ENCODE data around the gene CD59. TPM values are rescaled to one million over a fixed set of nuclear protein-coding genes. Genes with fewer than 3 reads are reported as not detected.

CD59 gene
- total RNA-seq, result 877 and 897 TPM in 2 replicates

DNA sequence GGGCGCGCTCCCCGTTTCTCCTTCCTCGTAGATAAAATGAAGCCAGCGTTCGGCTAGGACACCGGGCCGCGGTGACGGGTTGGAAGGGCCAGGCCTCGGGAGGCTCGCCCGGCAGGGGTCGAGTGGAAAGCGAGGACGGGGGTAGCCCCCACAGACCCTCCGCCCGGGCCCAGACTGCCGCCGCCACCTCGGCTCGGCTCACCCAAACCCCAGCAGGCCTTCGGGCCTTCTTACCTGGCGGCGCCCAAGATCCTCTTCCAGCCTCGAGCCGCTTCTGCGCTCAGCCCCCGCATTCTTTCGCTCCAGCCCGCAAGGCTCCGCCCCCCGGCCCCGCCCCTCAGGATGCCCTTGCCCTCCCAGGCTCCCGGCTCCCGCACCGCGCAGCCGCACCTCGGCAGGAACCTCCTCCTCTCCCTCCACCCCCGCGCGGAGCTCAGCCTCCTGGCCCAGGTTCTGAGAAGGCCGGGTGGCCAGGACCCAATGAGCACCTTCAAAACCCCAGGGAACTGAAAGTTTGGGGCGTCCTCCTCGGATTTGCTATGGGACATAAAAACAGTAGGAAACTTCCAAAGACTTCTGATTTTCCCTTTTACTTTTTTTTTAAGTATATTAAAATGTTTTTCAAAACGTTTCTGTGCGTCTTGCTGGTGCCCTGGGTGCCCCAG lies at the start of gene CD59:
CD59 (minus strand) TSS at position 276 of the 665 bp plus-strand sequence. CDS start 13,978 bp downstream, outside the sequence.

DNA sequence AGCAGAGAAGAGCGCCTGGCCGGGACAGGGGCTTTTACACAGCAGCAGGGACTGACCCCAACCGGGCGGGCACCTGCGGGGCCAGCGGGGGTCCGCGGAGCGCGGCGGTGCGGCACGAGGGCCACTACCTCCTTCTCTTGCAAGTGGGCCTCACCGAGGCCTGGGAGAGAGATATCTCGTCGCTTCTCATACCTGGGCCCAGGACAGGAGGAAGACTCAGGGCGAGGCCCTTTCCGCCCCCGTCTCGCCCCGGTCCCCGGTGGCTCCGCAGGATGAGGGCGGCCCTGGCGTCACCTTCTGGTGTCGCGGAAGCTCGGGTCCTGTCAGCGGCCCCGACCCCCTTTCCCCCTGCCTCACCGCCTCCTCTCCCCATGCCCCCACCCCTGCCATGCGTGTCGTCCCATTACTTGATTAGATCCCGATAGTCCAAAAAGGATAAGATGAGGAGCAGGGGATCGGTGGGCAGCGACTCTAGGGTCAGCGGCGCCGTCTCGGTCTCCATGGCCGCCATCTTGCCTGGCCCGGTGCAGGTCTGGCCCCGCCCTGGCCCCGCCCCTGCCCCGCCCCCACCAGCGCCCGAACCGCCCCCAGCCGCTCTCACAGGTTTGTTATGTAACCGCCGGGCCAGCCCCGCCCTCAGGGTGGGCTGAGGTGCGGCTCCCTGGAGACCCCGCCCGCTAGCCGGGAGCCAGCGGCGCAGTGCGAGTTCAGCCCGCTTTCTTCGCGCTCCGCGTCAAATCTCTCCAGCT lies 37.9 kb upstream of the CD59 start, which contains the start of gene FBXO3:
FBXO3 (minus strand) TSS at position 534 of the 749 bp plus-strand sequence; CDS start at position 511, 23 bp downstream.

DNA sequence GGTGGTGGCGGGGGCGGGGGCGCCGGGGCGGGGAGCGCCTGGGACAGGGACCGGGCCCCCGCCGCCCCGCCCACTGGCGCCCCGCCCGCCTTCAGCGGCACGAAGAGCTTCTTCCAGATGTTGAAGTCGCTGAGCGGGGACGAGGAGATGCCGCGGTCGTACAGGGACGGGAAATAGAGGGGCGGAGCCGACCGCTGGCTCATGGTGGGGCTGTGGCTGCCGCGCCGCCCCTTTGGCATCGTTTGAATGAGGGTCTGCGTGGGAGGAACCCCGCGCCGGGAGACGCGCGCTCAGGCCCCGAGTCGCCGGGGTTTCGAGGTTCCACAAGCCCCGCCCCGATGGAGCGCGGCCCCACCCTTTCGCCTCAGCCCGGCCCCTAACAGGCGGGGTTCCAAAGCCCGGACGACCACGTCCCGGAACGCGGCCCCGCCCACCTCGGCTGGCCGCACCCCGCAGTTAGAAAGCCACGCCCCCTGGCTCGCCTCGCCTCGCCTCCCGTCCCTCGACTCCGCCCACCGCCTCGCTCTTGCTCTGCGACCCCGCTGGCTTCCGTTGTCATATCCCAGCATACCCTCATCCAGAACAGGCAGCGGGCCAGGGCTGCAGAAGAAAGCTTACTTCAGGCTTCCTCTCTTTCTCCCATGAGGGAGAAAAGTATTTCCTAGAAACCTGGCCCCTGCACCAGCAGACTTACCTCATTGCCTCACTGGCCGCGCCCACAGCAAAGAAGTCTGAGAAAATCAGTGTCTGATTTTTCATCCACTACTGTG lies 35.5 kb downstream of the CD59 start, which contains the start of gene C11orf91:
C11orf91 (minus strand) TSS at position 325 of the 770 bp plus-strand sequence; CDS start at position 239, 86 bp downstream.

Other genes starting within 250 kb of the CD59 start
- not detected in 2 replicates for gene C11orf91, start 35.6 kb downstream of the CD59 start, total RNA-seq
- 48.9 and 49.0 TPM in 2 replicates for gene FBXO3, start 38.1 kb upstream of the CD59 start, total RNA-seq
- gene LMO2, start 155.7 kb upstream of the CD59 start, total RNA-seq, result 8.2 and 38.2 TPM in 2 replicates